H1 (cell line): ENCODE measurements around the gene NCEH1. TPM values are rescaled to one million over a fixed set of nuclear protein-coding genes. Genes with fewer than 3 reads are reported as not detected.

ENCODE experiments used
- BCL11A ChIP-seq, 2 experiments: IDR thresholded peaks; one replicate each; pipeline ENCODE4 v1.6.1; 2011; ENCODE audit warnings: low read depth in 2 of 2, low read length in 2 of 2, mild to moderate bottlenecking in 2 of 2
- RAD21 ChIP-seq, 2 experiments: IDR thresholded peaks in 1 of 2; conservative IDR thresholded peaks in 1 of 2; 2 replicates each; pipeline ENCODE4 v1.6.1; 2011; ENCODE audit warnings: low read depth in 2 of 2, low read length in 2 of 2, improper control_type of control experiment in 1 of 2, inconsistent platforms in 1 of 2, mild to moderate bottlenecking in 1 of 2, moderate library complexity in 1 of 2
- polyA plus RNA-seq, 7 experiments: library from polyadenylated mRNA; depleted of rRNA in 3 of 7; stranded (reverse) in 5 of 7; unstranded in 2 of 7; fragments of >200 nt in 5 of 7; fragments of 200-250 nt in 2 of 7; gene quantifications; 1 replicate in 5 of 7; 2 replicates in 1 of 7; 4 replicates in 1 of 7; pipeline versions ENCODE4 v1.2.1 to v1.2.3, GENCODE V29; 2011 to 2013; ENCODE audit warnings: missing spikeins in 2 of 7, mixed read lengths in 2 of 7
- total RNA-seq: library from RNA; stranded (reverse); fragmentation: NEBNext Ultra II Directional; extraction: Animal tissue kit (Norgen Biotek cat#: 25700); gene quantifications from 2 replicates; pipeline ENCODE4 v1.2.1, GENCODE V29; 2021
- TF ChIP-seq, protein P1 (sequence below): fragments of 300-600 bp; sonication (generic); IDR thresholded peaks from 2 replicates; pipeline ENCODE4 v1.7.1; 2012; ENCODE audit warnings: low read length, moderate library complexity, mild to moderate bottlenecking, inconsistent platforms; ENCODE audit not compliant: insufficient replicate concordance
- TF ChIP-seq, protein P2 (sequence below): IDR thresholded peaks from 2 replicates; pipeline ENCODE4 v1.6.1; 2012; ENCODE audit warnings: low read length, inconsistent platforms

Gene NCEH1
- total and polyA plus RNA-seq, 2 of the 8 experiments (the other 6 are each of a cell fraction or from before 2014, with no cell fraction given): 2.2 to 6.4 TPM

DNA sequence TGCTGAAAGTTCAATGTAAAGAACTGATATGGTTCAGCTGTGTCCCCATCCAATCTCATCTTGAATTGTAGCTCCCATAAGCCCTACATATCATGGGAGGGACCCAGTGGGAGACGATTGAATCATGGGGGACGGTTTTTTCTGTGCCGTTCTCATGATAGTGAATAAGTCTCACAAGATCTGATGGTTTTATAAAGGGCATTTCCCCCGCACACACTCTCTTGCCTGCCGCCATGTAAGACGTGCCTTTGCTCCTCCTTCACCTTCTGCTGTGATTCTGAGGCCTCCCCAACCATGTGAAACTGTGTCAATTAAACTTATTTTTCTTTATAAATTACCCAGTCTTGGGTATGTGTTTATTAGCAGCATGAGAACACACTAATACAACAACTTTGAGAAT is 101.1 kb downstream of the NCEH1 start (continued):
- TF ChIP-seq, protein P1, sequence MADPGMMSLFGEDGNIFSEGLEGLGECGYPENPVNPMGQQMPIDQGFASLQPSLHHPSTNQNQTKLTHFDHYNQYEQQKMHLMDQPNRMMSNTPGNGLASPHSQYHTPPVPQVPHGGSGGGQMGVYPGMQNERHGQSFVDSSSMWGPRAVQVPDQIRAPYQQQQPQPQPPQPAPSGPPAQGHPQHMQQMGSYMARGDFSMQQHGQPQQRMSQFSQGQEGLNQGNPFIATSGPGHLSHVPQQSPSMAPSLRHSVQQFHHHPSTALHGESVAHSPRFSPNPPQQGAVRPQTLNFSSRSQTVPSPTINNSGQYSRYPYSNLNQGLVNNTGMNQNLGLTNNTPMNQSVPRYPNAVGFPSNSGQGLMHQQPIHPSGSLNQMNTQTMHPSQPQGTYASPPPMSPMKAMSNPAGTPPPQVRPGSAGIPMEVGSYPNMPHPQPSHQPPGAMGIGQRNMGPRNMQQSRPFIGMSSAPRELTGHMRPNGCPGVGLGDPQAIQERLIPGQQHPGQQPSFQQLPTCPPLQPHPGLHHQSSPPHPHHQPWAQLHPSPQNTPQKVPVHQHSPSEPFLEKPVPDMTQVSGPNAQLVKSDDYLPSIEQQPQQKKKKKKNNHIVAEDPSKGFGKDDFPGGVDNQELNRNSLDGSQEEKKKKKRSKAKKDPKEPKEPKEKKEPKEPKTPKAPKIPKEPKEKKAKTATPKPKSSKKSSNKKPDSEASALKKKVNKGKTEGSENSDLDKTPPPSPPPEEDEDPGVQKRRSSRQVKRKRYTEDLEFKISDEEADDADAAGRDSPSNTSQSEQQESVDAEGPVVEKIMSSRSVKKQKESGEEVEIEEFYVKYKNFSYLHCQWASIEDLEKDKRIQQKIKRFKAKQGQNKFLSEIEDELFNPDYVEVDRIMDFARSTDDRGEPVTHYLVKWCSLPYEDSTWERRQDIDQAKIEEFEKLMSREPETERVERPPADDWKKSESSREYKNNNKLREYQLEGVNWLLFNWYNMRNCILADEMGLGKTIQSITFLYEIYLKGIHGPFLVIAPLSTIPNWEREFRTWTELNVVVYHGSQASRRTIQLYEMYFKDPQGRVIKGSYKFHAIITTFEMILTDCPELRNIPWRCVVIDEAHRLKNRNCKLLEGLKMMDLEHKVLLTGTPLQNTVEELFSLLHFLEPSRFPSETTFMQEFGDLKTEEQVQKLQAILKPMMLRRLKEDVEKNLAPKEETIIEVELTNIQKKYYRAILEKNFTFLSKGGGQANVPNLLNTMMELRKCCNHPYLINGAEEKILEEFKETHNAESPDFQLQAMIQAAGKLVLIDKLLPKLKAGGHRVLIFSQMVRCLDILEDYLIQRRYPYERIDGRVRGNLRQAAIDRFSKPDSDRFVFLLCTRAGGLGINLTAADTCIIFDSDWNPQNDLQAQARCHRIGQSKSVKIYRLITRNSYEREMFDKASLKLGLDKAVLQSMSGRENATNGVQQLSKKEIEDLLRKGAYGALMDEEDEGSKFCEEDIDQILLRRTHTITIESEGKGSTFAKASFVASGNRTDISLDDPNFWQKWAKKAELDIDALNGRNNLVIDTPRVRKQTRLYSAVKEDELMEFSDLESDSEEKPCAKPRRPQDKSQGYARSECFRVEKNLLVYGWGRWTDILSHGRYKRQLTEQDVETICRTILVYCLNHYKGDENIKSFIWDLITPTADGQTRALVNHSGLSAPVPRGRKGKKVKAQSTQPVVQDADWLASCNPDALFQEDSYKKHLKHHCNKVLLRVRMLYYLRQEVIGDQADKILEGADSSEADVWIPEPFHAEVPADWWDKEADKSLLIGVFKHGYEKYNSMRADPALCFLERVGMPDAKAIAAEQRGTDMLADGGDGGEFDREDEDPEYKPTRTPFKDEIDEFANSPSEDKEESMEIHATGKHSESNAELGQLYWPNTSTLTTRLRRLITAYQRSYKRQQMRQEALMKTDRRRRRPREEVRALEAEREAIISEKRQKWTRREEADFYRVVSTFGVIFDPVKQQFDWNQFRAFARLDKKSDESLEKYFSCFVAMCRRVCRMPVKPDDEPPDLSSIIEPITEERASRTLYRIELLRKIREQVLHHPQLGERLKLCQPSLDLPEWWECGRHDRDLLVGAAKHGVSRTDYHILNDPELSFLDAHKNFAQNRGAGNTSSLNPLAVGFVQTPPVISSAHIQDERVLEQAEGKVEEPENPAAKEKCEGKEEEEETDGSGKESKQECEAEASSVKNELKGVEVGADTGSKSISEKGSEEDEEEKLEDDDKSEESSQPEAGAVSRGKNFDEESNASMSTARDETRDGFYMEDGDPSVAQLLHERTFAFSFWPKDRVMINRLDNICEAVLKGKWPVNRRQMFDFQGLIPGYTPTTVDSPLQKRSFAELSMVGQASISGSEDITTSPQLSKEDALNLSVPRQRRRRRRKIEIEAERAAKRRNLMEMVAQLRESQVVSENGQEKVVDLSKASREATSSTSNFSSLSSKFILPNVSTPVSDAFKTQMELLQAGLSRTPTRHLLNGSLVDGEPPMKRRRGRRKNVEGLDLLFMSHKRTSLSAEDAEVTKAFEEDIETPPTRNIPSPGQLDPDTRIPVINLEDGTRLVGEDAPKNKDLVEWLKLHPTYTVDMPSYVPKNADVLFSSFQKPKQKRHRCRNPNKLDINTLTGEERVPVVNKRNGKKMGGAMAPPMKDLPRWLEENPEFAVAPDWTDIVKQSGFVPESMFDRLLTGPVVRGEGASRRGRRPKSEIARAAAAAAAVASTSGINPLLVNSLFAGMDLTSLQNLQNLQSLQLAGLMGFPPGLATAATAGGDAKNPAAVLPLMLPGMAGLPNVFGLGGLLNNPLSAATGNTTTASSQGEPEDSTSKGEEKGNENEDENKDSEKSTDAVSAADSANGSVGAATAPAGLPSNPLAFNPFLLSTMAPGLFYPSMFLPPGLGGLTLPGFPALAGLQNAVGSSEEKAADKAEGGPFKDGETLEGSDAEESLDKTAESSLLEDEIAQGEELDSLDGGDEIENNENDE: no peak
- TF ChIP-seq BCL11A (IDR thresholded peaks at IDR 0.05; ENCODE audit: low read depth in 2 of 2, low read length in 2 of 2): no peak
- TF ChIP-seq, protein P2, sequence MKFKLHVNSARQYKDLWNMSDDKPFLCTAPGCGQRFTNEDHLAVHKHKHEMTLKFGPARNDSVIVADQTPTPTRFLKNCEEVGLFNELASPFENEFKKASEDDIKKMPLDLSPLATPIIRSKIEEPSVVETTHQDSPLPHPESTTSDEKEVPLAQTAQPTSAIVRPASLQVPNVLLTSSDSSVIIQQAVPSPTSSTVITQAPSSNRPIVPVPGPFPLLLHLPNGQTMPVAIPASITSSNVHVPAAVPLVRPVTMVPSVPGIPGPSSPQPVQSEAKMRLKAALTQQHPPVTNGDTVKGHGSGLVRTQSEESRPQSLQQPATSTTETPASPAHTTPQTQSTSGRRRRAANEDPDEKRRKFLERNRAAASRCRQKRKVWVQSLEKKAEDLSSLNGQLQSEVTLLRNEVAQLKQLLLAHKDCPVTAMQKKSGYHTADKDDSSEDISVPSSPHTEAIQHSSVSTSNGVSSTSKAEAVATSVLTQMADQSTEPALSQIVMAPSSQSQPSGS: no peak
- TF ChIP-seq RAD21 (IDR thresholded peaks at IDR 0.05 in 1 of 2, conservative IDR thresholded peaks at IDR 0.05 in 1 of 2; ENCODE audit: low read depth in 2 of 2, low read length in 2 of 2): no peak
